Measurements from ENCODE around the gene REN. TPM values are rescaled to one million over a fixed set of nuclear protein-coding genes. Genes with fewer than 3 reads are reported as not detected.

The REN gene
- total and polyA plus RNA-seq, 2 of the 8 experiments (the other 6 are each of a cell fraction or from before 2014, with no cell fraction given): 0.05 TPM; not detected in 1

DNA sequence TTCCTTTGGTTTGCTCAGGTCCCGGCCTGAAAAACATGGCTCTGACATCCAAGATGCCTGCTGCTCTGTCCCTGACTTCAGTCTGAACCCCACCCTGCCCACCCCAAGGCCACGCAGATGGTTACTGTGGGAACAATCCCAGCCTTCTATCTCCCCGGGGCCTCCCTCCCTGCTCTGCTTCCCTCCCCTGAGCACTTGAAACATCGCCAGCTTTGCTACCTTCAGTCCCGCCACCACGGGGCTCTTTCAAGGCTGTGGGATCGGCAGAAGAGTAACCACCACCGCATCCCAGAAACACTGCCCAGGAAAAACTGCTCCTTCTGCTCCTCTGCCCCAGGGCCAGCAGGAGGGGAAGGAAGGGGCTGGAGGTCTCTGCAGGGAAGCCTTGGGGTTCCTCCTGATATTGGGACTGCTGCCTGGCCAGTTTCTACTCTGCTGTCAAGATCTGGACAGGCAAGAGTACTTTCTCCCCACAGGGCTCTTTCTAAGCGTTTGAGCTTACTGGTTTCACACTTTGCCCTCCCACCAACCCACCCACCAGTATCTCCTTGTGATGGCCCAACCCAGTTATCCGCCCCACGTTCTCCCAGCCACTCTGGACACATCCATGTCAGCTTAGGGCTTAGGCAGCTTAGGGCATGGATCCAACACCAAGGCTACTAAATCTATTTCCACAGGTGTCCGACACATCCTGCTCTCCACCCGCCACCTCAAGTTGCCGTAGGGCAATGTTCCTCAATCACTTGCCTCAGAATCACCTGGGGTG, 22.7 kb downstream of the REN start (continued):
- no peak for TF ChIP-seq KDM1A (IDR thresholded peaks at IDR 0.05; ENCODE audit: borderline replicate concordance, low read length)
- TF ChIP-seq, protein P1, sequence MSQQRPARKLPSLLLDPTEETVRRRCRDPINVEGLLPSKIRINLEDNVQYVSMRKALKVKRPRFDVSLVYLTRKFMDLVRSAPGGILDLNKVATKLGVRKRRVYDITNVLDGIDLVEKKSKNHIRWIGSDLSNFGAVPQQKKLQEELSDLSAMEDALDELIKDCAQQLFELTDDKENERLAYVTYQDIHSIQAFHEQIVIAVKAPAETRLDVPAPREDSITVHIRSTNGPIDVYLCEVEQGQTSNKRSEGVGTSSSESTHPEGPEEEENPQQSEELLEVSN (IDR thresholded peaks at IDR 0.05): no peak
